ENCODE data around the gene TMPRSS7.

- TF ChIP-seq, protein P1, sequence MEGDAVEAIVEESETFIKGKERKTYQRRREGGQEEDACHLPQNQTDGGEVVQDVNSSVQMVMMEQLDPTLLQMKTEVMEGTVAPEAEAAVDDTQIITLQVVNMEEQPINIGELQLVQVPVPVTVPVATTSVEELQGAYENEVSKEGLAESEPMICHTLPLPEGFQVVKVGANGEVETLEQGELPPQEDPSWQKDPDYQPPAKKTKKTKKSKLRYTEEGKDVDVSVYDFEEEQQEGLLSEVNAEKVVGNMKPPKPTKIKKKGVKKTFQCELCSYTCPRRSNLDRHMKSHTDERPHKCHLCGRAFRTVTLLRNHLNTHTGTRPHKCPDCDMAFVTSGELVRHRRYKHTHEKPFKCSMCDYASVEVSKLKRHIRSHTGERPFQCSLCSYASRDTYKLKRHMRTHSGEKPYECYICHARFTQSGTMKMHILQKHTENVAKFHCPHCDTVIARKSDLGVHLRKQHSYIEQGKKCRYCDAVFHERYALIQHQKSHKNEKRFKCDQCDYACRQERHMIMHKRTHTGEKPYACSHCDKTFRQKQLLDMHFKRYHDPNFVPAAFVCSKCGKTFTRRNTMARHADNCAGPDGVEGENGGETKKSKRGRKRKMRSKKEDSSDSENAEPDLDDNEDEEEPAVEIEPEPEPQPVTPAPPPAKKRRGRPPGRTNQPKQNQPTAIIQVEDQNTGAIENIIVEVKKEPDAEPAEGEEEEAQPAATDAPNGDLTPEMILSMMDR (IDR thresholded peaks at IDR 0.05): no peak
- TF ChIP-seq POLR2AphosphoS5 (IDR thresholded peaks at IDR 0.05) (no peak), EP300 (IDR thresholded peaks at IDR 0.05) (no peak), POLR2A (IDR thresholded peaks at IDR 0.05) (no peak)
Measured at GRCh38 chr3:112092496-112093179, 58.1 kb downstream of the TMPRSS7 start.
